CD4-positive, alpha-beta T cell treated with Interferon gamma for 1 hour (primary cell): ENCODE results near the gene ZBTB21.

Source experiments
- DNase-seq: peaks from one replicate; pipeline ENCODE4 v3.0.0-alpha.2; 2020

The ZBTB21 gene

DNA sequence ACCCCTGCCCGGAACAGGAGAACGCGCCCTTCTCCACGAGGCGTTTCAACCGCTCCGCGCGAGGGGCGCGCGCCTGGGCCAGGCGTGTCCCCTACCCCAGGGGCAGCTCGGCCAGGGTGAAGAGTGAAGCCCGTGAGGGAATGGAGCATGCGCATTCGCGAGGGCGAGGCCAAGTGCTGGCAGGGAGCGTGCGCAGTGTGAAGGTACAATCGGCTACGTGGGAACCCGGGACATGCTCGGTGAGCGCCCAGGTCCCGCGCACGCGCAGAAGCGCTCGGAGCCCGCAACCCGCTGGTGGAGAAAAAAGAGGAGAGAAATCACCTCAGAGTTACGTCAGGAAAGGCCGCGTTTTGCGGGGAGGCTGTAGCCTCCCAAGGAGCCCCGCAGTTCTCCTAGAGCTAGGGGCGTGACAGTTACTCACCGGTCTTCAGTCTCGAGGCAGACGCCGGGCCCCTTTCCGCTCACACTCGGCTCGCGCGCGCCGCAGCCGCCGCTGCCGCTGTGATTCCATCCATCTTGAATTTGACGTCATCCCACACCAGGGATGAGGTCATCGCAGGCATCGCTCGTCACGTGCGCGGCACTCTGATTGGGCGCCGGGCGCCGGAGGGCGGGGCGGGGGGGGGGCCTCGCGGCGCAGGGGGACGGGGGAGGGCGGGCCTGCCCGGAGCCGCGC is at the start of gene ZBTB21:
Gene ZBTB21 (minus strand): TSS at position 530 of the 676 bp plus-strand sequence. CDS start 16,265 bp downstream, outside the sequence.
- peak; percentile 98 for DNase-seq

DNA sequence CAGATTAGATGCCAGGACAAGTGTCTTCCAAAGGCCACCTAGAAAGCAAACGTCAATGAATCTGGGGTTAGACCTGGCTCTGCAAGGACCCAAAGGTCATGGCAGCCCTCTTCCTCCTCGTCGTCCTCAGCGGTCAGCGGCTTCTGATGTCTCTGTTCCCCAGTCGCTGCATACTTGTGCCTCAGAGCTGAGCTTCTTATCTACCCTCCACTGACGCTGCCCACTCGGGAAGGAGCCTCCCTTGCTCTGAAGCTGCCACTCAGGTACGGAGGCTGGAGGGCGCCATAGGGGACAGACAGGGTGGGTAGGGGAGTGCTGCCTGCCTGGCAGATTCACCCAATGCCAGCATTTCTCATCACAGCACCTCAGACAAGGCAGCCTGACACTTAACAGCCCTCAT is 49.6 kb upstream of the ZBTB21 start:
- no peak for DNase-seq

GRCh38 chr21:42059141-42059540 is 49.0 kb upstream of the ZBTB21 start:
- no peak for DNase-seq

DNA sequence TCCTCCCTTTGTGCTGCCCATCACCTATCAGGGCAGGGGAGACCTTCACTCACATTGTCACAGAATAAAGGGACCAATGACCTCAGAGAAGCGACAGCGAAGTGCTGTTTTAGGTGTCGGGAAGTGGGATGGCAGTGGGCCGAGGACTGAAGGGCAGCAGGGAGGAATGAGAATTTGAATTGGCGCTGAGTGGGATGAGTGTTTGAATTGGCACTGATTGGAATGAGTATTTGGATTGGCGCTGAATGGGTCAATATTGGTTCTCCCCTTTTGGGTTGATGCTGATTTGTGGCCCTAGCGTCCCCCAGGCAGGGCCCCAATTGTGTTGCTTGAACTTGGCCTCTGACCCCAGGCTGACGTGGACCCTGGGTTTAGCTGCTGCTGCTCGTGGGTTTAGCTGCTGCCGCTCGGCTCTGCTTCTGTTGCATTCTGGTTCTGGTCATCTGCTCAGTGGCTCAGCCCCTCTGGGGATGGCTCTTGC is 48.5 kb upstream of the ZBTB21 start:
- DNase-seq: no peak

DNA sequence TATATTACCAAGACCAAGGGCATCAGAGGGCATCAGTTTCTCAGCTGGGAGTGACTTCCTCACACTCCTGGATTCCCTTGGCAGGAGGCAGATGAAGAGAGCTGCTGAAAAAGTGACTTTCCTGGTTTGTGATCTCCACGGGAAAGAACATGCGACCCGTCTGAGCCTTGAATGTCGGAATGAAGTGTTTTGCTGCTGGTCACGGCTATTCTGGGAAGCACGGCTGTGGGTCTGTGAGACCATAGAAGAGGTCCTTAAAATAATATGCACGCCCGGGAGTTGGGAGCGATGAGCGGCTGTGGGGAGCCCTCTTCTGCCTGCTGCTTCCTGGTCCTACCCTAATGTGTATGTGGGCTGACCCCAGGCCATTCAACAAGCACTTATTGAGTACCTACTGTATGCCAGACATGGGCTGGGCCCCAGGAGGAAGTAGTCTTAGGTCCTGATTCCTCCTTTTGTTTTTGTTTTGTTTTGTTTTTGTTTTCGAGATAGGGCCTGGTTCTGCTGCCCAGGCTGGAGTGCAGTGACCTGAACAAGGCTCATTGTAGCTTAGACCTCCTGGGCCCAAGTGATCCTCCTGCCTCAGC is 47.8 kb upstream of the ZBTB21 start:
- no peak for DNase-seq

DNA sequence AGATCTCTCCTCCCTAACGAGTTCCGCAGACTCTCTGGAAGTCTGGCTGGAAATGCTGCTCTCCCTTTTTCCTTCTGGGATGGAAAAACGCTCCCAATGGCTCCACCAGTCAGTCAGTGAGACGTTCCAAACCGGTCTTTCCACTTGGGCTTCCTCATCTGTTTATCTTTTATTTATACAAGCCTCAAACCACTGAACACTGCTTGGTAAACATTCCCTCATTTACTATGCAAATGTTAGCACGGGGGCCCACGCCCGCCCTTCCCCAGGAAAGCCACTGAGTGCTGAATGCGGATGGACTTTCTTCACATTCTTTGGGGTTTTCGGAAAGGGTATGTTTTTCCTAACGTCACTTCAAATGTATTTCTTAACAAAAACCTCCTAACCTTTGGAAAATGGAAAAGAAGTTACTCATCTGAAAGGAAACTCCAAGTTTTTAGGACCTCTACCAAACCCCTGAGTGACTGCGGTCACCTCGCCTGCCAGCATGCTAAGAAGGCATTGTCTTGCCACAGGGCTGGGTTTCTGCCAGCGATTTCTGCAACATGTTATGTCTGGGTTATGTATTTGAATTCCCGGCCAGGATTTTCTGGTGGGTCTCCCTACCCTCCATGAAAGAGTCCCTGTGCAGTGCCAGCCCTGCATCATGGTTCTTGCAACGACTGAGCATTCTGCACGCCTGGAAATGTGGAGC is 47.0 kb upstream of the ZBTB21 start:
- no peak for DNase-seq

GRCh38 chr21:42056468-42056867 is 46.3 kb upstream of the ZBTB21 start:
- no peak for DNase-seq

DNA sequence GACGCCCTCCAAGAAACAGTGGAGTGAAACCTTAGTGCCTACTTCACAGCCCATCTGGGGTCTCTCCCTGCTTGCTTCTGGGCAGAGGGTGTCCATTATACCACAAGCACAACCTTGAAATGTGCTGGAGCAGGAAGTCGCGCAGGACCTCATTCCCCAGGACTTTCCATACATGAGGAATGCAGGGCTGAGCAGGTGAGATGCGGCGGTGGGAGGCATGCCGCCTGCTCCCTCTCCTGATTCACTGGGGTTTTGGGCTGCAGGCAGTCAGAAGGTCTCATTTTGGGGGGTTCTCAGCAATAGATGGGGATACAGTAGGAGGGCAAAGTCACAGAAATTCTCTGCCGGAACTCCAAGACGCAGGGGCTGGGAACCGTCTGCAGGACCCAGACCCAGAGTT is 45.3 kb upstream of the ZBTB21 start:
- DNase-seq: no peak

DNA sequence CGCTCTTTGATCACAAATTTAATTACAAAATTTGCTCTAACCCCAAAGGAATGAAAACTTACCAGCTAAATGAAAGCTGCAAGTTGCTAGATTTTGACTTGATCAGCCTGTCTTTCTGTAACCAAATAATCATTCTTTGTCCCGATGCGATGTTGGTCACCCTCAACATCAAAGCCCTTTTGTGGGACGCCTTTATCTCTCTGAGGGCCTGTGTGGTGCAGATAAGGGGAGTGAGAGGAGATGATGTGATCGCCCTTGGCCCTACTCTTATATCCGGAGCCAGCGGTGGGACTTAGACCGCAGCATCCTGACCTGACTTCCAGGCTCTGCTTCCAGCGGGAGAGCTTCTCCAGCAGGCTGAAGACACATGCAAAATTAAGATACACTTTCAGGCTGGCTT is 41.6 kb upstream of the ZBTB21 start:
- DNase-seq: no peak

GRCh38 chr21:42049578-42050430 is 39.6 kb upstream of the ZBTB21 start:
- DNase-seq: no peak

DNA sequence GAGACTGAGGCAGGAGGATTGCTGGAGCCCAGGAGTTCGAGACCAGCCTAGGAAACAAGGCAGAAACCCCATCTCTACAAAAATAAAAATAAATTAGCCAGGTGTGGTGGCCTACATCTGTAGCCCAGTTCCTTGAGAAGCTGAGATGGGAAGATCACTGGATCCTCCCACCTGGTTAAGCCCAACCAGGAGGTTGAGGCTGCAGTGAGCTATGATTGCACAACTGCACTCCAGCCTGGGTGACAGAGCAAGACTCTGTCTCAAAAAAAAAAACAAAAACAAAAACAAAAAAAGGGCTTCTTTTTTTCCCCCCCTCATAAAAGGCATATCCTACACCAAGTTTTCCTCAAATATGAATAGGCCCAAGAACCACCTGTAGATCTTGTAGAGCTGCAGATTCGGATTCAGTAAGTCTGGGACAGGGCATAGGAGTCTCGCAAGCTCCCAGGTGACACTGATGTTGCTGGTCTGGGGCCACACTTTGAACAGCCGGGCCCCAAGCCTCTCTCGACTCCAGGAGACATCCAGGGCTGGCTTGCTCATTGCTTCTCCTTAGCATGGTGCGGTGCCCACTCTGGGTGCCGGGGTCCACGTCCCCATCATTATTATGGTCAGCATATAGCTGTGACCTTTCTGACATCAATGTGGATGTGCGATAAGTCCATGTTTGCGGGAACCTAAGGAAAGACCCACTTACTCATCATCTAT is 38.9 kb upstream of the ZBTB21 start:
- no peak for DNase-seq

GRCh38 chr21:42047821-42048613 is 37.9 kb upstream of the ZBTB21 start:
- no peak for DNase-seq

- DNase-seq: no peak
These were observed 34.8 kb upstream of the ZBTB21 start for GRCh38 chr21:42044871-42045495.

GRCh38 chr21:42043961-42044360 is 33.8 kb upstream of the ZBTB21 start:
- DNase-seq: no peak

DNA sequence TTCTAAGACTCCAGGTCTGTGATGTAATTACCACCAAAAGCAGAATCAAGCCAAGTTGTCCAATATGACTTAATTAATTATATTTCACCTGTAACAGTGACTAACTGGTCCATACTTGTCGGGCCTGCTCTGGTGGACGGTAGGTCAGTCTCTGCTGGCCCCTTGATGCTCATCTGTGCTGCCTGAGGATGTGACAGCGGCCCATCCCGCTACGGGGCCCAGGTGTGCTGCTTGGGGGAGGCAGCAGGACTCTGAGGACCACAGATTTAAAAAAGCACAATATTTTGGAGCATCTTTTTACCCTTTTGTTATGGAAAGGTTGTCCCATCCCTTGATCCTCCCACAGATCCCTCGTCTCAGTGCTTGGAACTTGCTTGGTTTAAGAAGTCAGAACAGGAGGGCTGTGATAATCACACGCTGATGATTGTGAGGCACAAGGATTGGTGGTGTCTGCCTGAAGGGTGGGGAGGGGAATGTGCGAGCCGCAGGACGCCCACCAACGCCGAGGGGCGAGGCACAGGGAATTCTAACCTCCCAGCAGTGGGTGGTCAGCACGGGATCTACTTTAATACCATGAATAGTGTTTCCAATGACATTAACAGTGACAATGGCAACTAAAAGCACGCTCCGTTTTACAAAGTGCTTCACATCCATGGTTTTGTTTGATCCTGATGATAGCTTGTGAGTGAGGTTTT is 33.2 kb upstream of the ZBTB21 start:
- DNase-seq: no peak

DNA sequence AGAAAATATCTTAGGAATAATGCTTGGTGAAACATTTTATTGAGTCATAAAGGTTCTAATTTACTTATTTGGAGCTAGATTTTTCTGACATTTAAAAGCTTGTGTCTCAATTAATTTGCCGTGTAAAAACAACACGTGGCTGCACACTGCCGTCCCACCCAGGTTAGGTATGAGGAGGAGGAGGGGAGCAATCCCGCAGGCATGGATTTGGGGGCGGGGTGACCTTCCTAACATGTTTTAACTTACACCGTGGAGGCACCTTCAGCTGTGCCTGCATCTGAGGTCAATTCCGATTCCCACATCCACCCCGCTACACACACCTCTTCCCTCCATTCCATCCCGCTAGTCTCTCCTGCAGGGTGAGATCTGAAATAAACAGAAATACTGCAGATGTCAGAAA is 32.5 kb upstream of the ZBTB21 start:
- DNase-seq: no peak

- no peak for DNase-seq
These were observed 31.6 kb upstream of the ZBTB21 start for GRCh38 chr21:42041711-42042110.

GRCh38 chr21:42041246-42041645 is 31.1 kb upstream of the ZBTB21 start:
- DNase-seq: no peak

DNA sequence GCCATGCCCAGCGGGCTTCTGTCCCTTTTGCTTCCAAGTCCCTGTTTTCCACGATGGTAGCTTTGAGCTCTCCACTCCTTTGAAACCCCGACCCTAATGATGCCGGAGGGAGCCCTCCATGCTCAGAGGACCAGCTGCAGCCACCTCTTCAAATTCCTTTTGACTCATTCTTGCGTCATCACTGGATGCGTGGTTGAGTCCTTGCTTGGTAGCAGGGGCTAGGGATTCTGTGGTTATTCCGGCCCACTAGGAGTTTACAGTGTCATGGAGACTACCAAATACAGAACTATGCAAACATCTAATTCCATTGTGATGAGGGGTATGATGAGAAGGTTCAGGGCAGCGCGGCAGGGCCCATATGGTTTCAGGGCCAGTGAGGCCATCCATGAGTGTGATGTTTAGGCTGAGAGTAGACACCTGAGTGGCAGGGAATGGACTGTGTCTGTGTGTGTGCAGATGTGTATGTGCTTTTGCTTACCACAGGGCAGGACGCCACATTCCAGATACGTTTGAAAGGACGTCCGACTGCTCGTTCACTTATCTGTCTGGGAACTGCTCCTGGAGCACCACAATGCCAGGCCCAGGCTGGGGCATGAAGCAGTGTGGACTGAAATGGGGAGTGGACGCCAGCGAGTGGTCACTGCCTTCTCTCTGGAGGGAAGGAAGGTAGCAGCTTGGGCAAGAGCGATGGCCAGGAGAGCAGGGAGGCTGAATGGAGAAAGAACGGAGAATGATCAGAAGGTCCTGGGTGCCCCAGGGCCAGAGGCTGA is 30.4 kb upstream of the ZBTB21 start:
- DNase-seq: no peak

GRCh38 chr21:42039911-42040351 is 29.8 kb upstream of the ZBTB21 start:
- DNase-seq: no peak
